HT-29 (cell line): ENCODE data around the gene XAF1. TPM values are rescaled to one million over a fixed set of nuclear protein-coding genes. Genes with fewer than 3 reads are reported as not detected.
"Not testable (repeated sequence)": the region's sequence is repeated elsewhere in the genome, so short reads cannot be mapped to it uniquely, and the experiment has no call there.

ENCODE experiments used
- DNase-seq: peaks from one replicate; pipeline ENCODE4 v3.0.0-alpha.2; 2015; ENCODE audit warnings: low spot score
- total RNA-seq: library from RNA; depleted of rRNA; stranded (reverse); fragments of >200 nt; shearing (Covaris generic); gene quantifications from 2 replicates; pipeline ENCODE4 v1.2.3, GENCODE V29; 2014

XAF1 gene
- total RNA-seq, 1 experiment from 2014 or later = 2.2 TPM

DNA sequence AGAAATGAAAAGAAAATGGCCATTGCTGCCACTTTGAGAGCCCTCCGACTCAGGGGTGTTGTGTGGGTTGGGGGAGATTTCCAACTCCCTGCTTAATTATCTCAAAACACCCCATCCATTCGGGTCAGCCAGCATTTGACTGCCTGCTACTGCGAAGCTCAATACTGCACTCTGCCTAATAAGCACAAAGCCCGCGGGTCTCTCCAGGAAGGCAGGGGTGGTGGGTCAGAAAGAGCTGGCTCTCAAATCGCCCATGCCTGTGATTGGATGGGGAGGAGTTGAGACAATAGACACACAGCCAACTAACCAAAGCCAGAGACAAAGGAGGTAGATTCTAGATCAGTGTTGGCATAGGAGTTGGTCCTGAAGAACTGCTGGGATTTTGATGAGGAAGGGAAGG is 2.3 kb upstream of the XAF1 start:
- no peak for DNase-seq

- no peak for DNase-seq
These were observed 565 bp upstream of the XAF1 start for GRCh38 chr17:6755281-6755680.

- DNase-seq = no peak
These were observed 682 bp downstream of the XAF1 start for GRCh38 chr17:6756425-6757031.

- no peak for DNase-seq
These were observed 1.9 kb downstream of the XAF1 start for GRCh38 chr17:6757747-6758146.

DNA sequence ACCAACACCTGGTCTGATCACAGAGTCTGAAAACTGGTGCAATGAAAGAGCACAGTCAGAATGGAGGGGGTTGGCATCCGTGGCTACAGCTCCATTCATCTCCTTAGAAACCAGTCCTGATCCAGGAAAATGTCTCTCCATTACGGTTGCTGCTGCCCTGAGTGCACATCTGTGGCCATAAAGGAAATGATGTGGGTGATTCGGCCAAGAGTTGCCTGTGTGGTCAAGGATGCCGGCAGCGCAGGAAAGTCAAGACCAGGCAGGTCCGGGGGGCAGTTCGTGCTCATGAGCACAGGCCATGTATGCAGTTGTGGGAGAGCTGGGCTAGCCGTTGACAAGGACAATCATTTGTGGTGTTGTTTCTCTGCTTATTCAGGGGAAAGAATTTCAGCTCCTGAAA is 5.9 kb downstream of the XAF1 start:
- no peak for DNase-seq

DNA sequence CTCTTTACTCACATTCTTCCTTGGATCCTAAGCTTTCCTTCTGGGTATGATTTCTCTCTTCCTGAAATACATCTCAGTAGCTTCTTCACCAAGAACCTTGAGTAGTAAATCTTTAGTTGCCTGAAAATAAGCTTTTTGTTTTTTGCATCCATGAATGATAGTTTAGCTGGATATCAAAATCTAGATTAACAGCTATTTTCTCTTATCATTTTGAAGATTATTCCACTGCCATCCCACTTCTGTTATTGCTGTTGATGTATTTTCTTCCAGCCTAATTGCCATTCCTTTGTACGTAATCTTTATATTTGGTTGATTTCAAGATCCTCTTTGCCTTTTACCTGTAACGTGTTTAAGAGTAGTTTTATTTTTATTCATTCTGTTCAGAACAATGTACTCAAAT is 12.6 kb downstream of the XAF1 start:
- no peak for DNase-seq

GRCh38 chr17:6772016-6772415 is 16.2 kb downstream of the XAF1 start:
- DNase-seq = no peak

DNA sequence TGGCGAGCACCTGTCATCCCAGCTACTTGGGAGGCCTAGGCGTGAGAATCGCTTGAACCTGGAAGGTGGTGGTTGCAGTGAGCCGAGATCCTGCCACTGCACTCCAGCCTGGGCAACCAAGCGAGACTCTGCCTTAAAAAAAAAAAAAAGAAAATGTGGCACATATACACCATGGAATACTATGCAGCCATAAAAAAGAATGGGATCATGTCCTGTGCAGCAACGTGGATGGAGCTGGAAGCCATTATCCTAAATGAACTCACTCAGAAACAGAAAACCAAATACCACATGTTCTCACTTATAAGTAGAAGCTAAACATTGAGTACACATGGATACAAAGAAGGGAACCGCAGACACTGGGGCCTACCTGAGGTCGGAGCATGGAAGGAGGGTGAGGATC is 19.1 kb downstream of the XAF1 start:
- DNase-seq = not testable (repeated sequence)

DNA sequence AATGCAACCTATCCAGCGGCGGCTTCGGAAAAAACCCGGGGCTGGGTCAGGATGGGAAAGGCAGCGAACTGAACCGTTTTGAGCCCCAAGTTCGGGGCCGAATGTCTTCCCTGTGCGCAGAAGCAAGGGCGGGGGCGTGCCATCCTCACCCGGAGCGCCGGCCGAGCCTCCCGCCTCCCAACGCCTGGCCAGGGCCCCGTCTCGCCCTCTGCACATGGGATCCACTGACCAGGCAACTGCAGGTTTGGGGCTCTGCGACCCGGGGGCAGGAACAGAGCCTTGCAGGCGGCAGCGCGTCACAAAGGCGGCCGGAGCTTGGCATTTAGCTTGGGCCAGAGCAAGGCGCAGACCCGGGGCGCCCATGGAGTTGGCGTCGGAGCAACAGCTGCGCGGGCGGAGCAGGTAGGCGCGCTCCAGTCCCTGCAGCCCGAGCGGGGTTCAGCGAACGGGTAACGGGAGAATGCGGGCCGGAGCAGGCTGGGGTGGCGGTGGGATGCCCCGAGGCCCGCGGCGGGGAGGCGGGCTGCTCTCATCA is 20.1 kb downstream of the XAF1 start, which contains the start of gene FBXO39:
Gene FBXO39, plus strand, starts transcription at position 345 of the 535 bp plus-strand sequence. CDS start 3,654 bp downstream, outside the sequence.
- DNase-seq = no peak

- no peak for DNase-seq
These were observed 23.6 kb downstream of the XAF1 start for GRCh38 chr17:6779411-6779810.

- no peak for DNase-seq
These were observed 24.2 kb downstream of the XAF1 start for GRCh38 chr17:6780001-6780400.

GRCh38 chr17:6780886-6781285 is 25.0 kb downstream of the XAF1 start:
- DNase-seq = no peak

DNA sequence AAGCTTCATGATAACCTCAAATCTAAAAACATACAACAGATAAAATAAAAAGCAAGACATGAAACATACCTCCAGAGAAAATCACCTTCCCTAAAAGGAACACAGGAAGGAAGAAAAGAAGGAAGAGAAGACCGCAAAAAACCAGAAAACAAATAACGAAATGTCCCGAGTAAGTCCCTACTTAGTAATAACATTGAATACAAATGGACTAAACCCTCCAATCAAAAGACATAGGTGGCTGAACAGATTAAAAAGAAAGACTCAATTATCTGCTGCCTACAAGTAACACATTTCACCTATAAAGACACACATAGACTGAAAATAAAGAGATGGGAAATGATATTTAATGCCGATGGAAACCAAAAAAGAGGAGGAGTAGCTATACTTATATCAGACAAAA is 26.4 kb downstream of the XAF1 start:
- DNase-seq = no peak

- DNase-seq = no peak
These were observed 30.8 kb downstream of the XAF1 start for GRCh38 chr17:6786618-6787017.

DNA sequence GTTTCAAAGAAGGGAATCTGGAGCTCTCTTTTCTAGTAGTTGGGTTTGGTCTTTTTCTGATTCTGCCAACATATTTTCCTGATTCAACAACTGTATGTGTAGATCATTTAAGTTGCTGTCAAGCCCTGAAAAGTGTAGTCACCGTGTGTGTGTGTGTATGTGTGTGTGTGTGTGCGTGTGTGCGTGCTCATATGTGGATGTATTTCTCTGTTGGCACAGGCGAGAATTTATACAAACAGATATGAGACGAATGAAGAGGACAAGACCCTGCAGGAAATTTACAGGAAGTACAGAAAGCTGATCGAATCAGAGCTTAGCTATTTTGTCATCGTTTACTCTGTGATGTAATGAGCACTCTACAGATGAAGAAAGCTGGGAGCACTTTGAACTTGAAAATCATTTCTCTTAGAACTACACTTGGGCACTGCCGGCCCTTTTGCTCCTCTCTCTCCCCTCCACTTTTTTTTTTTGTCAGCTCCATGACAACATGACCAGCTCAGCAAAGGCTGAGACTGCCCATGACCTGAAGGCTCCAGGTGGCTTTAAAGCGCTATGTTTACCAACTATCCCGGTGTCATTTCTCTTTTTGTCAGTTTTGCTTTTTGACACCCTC is 31.3 kb downstream of the XAF1 start:
- no peak for DNase-seq

DNA sequence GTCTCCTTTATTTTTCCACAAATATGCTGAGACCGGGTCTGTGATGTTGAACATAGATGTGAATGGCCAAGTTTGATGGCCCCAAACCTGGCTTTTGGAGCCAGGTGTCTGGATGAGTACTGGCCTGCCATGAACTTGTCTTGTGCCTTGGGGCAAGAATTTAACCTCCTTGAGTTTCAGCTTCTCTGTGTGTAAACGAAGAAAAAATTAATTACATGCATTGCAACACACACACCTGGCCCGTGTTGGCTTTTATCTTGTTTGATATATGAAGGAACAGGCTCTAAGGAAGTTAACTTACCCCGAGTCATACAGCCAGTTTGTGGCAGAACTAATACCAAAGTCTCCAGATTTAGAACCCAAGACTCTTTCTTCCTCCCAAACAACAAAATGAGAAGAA is 33.3 kb downstream of the XAF1 start:
- no peak for DNase-seq

DNA sequence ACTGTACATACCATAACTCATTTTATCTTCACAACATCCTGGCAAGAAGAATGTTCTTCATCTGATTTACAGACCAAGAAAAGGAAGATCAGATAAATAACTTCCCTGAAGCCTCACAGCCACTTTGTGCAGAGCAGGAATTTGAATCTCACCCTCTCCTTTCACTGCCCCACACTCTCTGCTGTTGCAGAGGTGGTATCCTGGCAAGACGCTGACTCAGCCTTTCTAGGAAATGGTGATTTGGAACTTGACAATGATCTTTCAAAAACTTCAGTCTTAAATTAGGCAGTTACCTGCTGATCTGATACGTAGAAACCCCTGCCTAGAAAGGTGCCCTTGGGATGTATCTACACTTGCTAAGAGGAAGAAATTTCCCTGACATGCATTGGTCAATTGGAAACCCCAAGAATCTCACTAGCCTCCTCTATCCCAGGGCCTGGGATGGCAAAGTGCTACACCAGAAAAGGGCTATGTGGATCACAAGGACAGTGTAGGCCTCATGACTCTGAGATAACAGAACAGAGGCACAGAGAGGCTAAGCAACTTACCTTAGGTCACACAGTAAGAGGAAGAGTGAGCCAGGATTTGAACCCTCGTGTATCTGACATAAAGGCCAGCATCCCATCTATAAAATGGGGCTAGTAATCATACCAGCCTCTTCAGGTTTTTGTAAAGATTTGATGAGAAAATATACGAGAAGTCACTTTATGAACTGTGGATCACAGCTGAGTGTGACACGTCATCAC is 38.1 kb downstream of the XAF1 start:
- no peak for DNase-seq

DNA sequence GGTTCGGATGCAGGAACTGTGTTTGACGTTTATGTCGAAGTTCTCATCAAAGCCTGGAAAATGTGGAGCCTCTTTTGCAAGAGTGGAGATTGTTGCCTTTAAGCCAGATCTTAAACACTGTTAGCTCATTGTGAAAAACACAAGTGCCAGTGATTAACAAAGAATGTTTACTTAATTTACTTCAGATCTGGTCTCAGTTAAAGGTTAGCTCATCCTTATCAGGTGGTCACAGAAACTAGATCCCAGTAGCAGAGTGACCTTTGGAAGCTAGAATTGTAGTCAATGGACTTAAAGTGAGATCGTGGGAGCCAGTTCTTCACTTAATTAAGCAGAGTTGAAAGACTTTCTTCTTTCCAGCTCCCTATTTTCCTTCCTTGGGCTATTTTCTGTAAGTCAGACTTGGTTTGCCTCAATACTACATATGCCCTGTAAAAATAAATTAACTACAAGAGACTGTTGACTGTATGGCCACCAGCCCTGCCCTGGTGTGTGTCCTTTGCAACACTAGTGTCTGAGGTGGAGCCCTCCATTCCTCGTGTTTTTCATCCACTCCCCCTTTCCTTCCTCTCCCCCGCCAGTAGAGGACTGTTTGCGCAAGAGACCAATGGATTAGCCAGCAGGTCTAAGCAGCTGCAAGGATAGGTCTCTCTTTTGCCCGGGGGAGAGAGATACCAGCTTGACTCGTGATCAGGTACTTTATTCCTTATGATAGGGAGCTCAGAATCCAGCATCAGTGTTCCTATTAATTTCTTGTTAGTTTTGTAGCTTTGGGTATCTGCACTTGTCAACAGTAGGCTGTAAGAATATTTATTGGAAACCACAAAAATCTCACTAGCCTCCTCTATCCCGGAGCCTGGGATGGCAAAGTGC is 40.4 kb downstream of the XAF1 start:
- no peak for DNase-seq

- no peak for DNase-seq
These were observed 41.1 kb downstream of the XAF1 start for GRCh38 chr17:6796887-6797490.

DNA sequence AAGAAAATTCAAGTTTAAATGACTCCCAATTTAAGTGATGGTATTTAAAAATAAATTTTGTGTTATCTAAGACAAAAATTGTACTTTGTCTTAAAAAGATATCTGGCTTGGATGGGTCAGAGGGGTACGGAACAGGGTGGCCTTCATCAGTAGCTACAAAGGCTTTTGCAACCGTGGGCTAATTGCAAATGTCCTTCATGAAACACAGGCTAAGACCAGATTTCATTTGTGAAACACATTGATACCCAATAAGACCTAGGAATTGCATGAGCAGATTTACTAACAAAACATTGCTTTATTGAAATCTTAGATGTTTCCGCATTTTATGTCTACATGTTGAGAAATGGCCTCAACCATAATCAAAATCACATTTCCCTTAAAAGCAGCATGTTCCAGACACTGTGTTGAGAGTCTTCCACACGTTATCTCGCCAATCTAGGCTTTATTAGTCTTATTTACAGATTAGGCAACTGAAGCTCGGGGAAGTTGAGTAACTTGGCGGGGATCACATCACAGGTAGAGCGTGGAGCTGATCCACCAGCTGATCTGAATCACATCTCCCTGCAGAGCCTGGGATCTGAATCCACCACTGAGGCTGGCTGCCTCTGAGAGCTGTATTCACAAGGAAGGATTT is 42.0 kb downstream of the XAF1 start:
- DNase-seq = no peak

DNA sequence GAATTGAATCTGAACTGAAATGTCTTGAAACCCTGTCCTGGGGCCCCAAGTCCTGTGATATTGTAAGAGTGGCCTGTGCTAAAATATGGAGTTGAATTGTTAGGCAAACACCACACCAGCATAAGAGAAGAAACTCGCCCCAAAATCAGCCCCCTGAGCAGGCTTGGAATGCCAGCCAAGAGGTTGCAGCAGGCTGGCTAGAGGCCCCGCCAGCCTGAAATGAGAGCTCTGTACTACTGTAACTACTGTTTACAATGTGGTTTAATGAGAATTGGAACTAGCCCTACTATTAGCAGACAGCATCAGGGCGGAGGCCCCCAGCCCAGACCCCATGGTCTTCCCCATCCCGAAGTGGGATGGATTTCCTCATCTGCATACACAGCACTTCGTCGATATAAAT is 43.9 kb downstream of the XAF1 start:
- no peak for DNase-seq
